Osteoblast (primary cell): ENCODE measurements around the gene TPCN2. TPM values are rescaled to one million over a fixed set of nuclear protein-coding genes. Genes with fewer than 3 reads are reported as not detected.
"Not testable (repeated sequence)": the region's sequence is repeated elsewhere in the genome, so short reads cannot be mapped to it uniquely, and the experiment has no call there.

ENCODE experiments used
- DNase-seq: peaks from one replicate; pipeline ENCODE4 v3.0.0; 2011; ENCODE audit warnings: low spot score, mixed read lengths; ENCODE audit not compliant: insufficient read length; ENCODE audit errors: missing footprints
- H2AFZ ChIP-seq: 2 replicates; pipeline ENCODE4 v1.6.0; 2011; ENCODE audit warnings: mild to moderate bottlenecking, low read length
- H3K27ac ChIP-seq: 2 replicates; pipeline ENCODE4 v1.5.1; 2011; ENCODE audit warnings: mild to moderate bottlenecking, low read depth, low read length, moderate library complexity
- H3K27me3 ChIP-seq: 2 replicates; pipeline ENCODE4 v1.6.0; 2012; ENCODE audit warnings: mild to moderate bottlenecking, control low read depth, inconsistent platforms, low read length, moderate library complexity; ENCODE audit not compliant: insufficient read depth
- H3K36me3 ChIP-seq: 2 replicates; pipeline ENCODE4 v1.5.1; 2011; ENCODE audit warnings: mild to moderate bottlenecking, low read length, control low read depth, moderate library complexity; ENCODE audit not compliant: insufficient read depth
- H3K4me1 ChIP-seq: 2 replicates; pipeline ENCODE4 v1.5.1; 2011; ENCODE audit warnings: mild to moderate bottlenecking, low read length, control low read depth, moderate library complexity; ENCODE audit not compliant: insufficient read depth
- H3K4me2 ChIP-seq: 2 replicates; pipeline ENCODE4 v1.6.0; 2011; ENCODE audit warnings: mild to moderate bottlenecking, low read length; ENCODE audit not compliant: insufficient read depth
- H3K4me3 ChIP-seq: fragments of 200-600 bp; sonication (generic); 3 replicates; pipeline ENCODE4 v1.5.1; 2012; ENCODE audit warnings: mild to moderate bottlenecking, low read length, inconsistent platforms; ENCODE audit not compliant: insufficient read depth
- H3K79me2 ChIP-seq: 2 replicates; pipeline ENCODE4 v1.6.0; 2012; ENCODE audit warnings: mild to moderate bottlenecking, low read length, control low read depth, inconsistent platforms; ENCODE audit not compliant: insufficient read depth
- H3K9me3 ChIP-seq: 2 replicates; pipeline ENCODE4 v1.5.1; 2011; ENCODE audit warnings: low read depth, low read length, control low read depth
- H4K20me1 ChIP-seq: 2 replicates; pipeline ENCODE4 v1.6.0; 2012; ENCODE audit warnings: mild to moderate bottlenecking, low read length, control low read depth; ENCODE audit not compliant: insufficient read depth
- CTCF ChIP-seq: IDR thresholded peaks from 2 replicates; pipeline ENCODE4 v1.5.1; 2011; ENCODE audit warnings: mild to moderate bottlenecking, low read depth, low read length, moderate library complexity; ENCODE audit errors: extremely low read depth
- total RNA-seq: library from RNA; depleted of rRNA; stranded (reverse); fragments of >200 nt; gene quantifications from 2 replicates; pipeline ENCODE4 v1.2.3, GENCODE V29; 2012

Gene TPCN2
- total RNA-seq, 1 donor = 14.1 TPM

- Histone ChIP-seq H2AFZ (no peak overlapping the region), H3K36me3 (no peaks in the 10 kb centered on the region), H3K4me1 (no peaks in the 10 kb centered on the region), H3K4me2 (no peak overlapping the region), H3K27ac (no peak overlapping the region), H3K79me2 (no peaks in the 10 kb centered on the region), H3K4me3 (no peak overlapping the region), H3K27me3 (no peaks in the 10 kb centered on the region), H3K9me3 (peaks cover 8% of the 10 kb centered on the region), H4K20me1 (no peaks in the 10 kb centered on the region)
- no peak for TF ChIP-seq CTCF
- DNase-seq = no peak
Observed at GRCh38 chr11:69132301-69132670, 83.6 kb downstream of the TPCN2 start.

DNA sequence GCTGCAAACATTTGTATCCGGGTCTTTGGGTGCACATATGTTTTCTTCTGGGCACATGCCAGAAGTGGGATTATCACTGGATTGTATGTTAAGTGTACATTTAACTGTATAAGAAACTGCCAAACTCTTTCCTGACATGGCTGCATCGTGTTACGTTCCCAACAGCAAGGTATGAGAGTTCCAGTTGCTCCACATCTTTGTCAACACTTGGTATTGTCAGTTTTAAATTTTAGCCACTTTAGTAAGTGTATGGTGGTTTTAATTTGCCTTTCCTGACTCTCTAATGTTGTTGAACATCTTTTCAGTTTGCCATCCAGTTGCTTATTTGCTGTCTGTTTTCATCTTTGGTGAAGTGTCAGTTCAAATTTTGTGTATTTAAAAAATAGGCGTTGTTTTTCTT lies 84.5 kb downstream of the TPCN2 start:
- no peaks in the 10 kb centered on the region for H3K27me3 ChIP-seq
- H3K36me3 ChIP-seq = no peaks in the 10 kb centered on the region
- H3K4me2 ChIP-seq = no peak overlapping the region
- peaks cover 5% of the 10 kb centered on the region for H3K9me3 ChIP-seq
- H3K4me3 ChIP-seq = no peak overlapping the region
- no peak overlapping the region for H3K27ac ChIP-seq
- DNase-seq = no peak
- H3K79me2 ChIP-seq = no peaks in the 10 kb centered on the region
- no peaks in the 10 kb centered on the region for H4K20me1 ChIP-seq
- no peak for TF ChIP-seq CTCF
- H3K4me1 ChIP-seq = peaks cover 3% of the 10 kb centered on the region
- no peak overlapping the region for H2AFZ ChIP-seq

DNA sequence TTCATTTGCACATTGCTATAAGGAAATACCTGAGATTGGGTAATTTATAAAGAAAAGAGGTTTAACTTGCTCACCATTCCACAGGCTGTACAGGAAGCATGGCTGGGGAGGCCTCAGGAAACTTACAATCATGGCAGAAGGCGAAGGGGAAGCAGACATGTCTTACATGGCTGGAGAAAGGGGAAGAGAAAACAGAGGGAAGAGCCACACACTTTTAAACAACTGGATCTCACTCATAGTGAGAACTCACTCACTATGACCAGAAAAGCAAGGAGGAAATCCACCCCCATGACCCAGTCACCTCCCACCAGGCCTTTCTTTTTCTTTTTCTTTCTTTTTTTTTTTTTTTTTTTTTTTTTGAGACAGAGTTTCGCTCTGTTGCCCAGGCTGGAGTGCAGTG lies 85.5 kb downstream of the TPCN2 start:
- H3K9me3 ChIP-seq, H3K4me3 ChIP-seq, H2AFZ ChIP-seq, H3K27me3 ChIP-seq, H3K27ac ChIP-seq, H3K79me2 ChIP-seq, DNase-seq, H3K4me1 ChIP-seq, H3K36me3 ChIP-seq, H3K4me2 ChIP-seq, H4K20me1 ChIP-seq: not testable (repeated sequence)

DNA sequence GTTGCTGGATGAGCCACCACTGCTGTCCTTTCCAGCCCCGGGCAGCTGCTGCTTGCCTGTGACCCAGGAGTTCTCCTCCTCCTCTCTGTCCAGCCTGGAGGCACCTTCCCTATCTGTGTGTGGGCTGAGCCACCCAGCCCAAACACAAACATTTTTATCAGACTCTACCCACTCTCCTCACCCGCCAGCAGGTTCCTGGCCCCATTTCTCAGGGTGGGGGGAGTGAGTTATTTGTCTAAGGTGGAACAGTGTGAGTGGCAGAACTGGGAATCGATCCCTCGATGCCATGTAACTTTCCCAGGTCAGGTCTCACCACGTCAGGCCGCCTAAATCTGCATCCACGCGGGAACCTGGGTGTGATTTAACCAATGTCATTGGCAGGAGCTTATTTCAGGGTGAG lies 86.2 kb downstream of the TPCN2 start:
- no peak for TF ChIP-seq CTCF
- no peak overlapping the region for H2AFZ ChIP-seq
- H4K20me1 ChIP-seq = no peaks in the 10 kb centered on the region
- no peak for DNase-seq
- H3K4me1 ChIP-seq = peaks cover 3% of the 10 kb centered on the region
- no peaks in the 10 kb centered on the region for H3K79me2 ChIP-seq
- no peak overlapping the region for H3K4me3 ChIP-seq
- no peak overlapping the region for H3K27ac ChIP-seq
- H3K9me3 ChIP-seq = peaks cover 2% of the 10 kb centered on the region
- no peaks in the 10 kb centered on the region for H3K27me3 ChIP-seq
- H3K4me2 ChIP-seq = no peak overlapping the region
- H3K36me3 ChIP-seq = no peaks in the 10 kb centered on the region
